GM19328 (cell line): ENCODE data around the gene EHBP1.
"Not testable (repeated sequence)": the region's sequence is repeated elsewhere in the genome, so short reads cannot be mapped to it uniquely, and the experiment has no call there.

Experiments used
- ATAC-seq: cut with Tn5 transposase; IDR thresholded peaks from one replicate; pipeline ENCODE4 v1.9.1; 2021; ENCODE audit warnings: mild to moderate bottlenecking, moderate library complexity; ENCODE audit not compliant: unreplicated experiment

EHBP1 gene

GRCh38 chr2:63058144-63058920, 352.8 kb downstream of the EHBP1 start:
- no peak for ATAC-seq

- ATAC-seq: no peak
Measured at GRCh38 chr2:63058921-63059792, 353.6 kb downstream of the EHBP1 start.

GRCh38 chr2:63059793-63060471, 354.4 kb downstream of the EHBP1 start:
- no peak for ATAC-seq

GRCh38 chr2:63060472-63060991, 355.0 kb downstream of the EHBP1 start:
- no peak for ATAC-seq

GRCh38 chr2:63064197-63064596, 358.7 kb downstream of the EHBP1 start:
- ATAC-seq: no peak

- ATAC-seq: no peak
Measured at GRCh38 chr2:63064661-63065060, 359.1 kb downstream of the EHBP1 start.

- ATAC-seq: no peak
Measured at GRCh38 chr2:63066265-63066664, 360.8 kb downstream of the EHBP1 start.

GRCh38 chr2:63066838-63067237, 361.3 kb downstream of the EHBP1 start:
- no peak for ATAC-seq

- ATAC-seq: no peak
Measured at GRCh38 chr2:63071664-63072063, 366.2 kb downstream of the EHBP1 start.

GRCh38 chr2:63073994-63074393, 368.5 kb downstream of the EHBP1 start:
- ATAC-seq: no peak

GRCh38 chr2:63074399-63074798, 368.9 kb downstream of the EHBP1 start:
- not testable (repeated sequence) for ATAC-seq

- ATAC-seq: no peak
Measured at GRCh38 chr2:63078852-63079606, 373.5 kb downstream of the EHBP1 start.

GRCh38 chr2:63081404-63081803, 375.9 kb downstream of the EHBP1 start:
- ATAC-seq: no peak

- no peak for ATAC-seq
Measured at GRCh38 chr2:63086687-63087086, 381.2 kb downstream of the EHBP1 start.

- ATAC-seq: no peak
Measured at GRCh38 chr2:63092401-63092800, 386.9 kb downstream of the EHBP1 start.

- no peak for ATAC-seq
Measured at GRCh38 chr2:63092857-63093256, 387.3 kb downstream of the EHBP1 start.

- no peak for ATAC-seq
Measured at GRCh38 chr2:63093502-63093901, 388.0 kb downstream of the EHBP1 start.
